ENCODE measurements around the gene RFK. TPM values are rescaled to one million over a fixed set of nuclear protein-coding genes. Genes with fewer than 3 reads are reported as not detected.
"Not testable (repeated sequence)": the region's sequence is repeated elsewhere in the genome, so short reads cannot be mapped to it uniquely, and the experiment has no call there.

RFK gene
- total RNA-seq (2014; rRNA removed; shearing (Covaris generic); ENCODE audit: low replicate concordance) = 45.1 and 46.6 TPM in 2 replicates

DNA sequence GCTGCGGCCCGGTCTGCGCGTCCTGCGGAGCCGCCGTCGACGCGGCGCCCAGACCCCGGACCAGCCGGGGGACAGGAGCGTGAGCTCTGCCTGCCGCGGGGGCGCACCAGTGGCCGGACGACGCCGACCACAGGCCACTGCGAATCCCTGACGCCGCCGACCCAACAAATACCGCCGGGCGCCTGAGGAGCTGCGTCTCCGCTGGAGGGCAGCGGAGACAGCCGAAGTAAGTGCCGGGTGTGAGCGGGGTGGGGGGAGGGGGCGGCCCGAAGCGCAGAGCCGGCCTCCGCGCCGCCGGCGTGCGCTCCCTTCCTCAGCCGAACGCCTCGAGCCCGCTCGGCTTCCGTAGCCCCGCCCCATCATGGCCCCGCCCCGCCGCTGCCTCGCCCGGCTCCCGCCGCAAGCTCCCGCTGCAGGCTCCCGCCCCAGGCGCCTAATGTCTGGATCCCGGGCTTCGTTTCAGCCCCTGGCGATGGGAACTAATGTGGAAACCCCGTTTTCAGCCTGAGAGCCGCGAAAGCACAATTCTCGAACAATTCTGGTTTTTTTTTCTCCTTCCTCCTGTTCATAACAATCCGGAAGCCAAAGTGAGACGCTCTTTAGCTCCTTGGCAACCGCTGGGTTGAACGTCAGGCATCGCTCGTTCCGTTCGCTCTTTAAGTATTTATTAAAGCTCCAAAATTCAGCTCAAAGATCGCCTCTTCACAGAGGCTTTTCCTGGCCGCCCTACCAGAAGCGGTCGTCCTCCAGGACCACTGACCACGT, at the start of gene RFK:
RFK (minus strand) TSS at position 232 of the 765 bp plus-strand sequence. CDS start 255 bp downstream, outside the sequence.
- peak within 1 kb of the TSS; percentile 82 for H3K4me3 ChIP-seq
- H3K36me3 ChIP-seq = peaks cover 13% of the 10 kb centered on the region
- peak; percentile 91 for DNase-seq
- 0 out of 2 replicates have a peak, but pooled peaks cover 2% of the 10 kb centered on the region for H3K9me3 ChIP-seq
- H3K27me3 ChIP-seq = no peaks in the 10 kb centered on the region

DNA sequence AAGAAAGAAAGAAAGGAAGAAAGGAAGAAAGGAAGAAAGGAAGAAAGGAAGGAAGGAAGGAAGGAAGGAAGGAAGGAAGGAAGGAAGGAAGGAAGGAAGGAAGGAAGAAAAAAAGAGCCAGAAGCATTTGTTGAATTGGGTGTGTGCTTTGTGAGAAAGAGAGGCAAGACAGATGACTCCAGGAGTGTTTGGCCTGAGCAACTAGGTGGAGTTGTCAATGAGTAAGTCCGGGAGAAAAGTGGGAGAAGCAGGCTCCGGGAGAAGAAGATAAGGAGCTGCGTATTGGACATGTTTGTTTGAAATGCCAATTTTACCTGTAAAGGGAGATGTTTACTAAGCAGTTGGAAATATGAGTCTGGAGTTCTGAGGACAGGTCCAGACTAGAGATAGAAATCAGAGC, 49.7 kb upstream of the RFK start:
- DNase-seq = no peak

DNA sequence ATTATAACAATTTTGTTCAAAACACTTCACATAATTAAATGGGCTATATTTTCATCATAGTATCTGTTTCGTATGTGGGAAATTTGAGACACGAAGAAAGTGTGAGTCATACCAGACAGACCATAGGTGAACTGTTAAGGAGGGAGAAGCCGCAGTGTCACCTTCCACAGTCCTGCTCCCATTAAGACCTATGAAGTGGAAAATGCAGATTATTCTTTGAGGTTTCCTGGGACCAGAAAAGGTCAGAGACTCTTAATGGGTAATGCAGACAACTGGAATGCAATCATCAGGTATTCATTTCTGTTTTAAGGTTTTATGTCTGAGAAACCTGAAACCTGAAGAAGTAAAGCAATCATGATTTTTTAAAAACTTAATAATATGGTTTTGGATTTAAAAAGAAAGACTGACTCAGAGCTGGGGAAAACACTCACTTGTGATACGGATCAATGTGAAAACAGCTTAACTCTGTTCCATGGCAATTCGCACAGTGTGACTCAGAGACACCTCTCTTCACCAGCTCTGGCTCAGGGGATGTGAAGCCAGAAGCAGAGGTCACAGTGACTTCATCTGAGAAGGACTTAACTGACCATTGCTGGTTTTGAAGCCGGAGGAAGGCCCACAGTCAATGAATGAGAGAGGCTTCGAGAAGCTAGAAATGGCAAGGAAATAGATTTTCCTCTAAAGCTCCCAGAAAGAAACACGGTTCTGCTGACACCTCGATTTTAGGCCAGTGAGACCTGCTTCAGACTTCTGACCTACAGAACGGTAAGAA, 47.5 kb upstream of the RFK start:
- peak; percentile 51 for DNase-seq
- H3K36me3 ChIP-seq = no peaks in the 10 kb centered on the region
- H3K27me3 ChIP-seq = no peaks in the 10 kb centered on the region
- H3K9me3 ChIP-seq = no peaks in the 10 kb centered on the region
- no peak overlapping the region for H3K4me3 ChIP-seq

More for the DNA sequence above, 49.7 kb upstream of the RFK start:
- H3K27me3 ChIP-seq = no peaks in the 10 kb centered on the region
- no peak overlapping the region for H3K4me3 ChIP-seq
- no peaks in the 10 kb centered on the region for H3K36me3 ChIP-seq
- H3K9me3 ChIP-seq = no peaks in the 10 kb centered on the region

DNA sequence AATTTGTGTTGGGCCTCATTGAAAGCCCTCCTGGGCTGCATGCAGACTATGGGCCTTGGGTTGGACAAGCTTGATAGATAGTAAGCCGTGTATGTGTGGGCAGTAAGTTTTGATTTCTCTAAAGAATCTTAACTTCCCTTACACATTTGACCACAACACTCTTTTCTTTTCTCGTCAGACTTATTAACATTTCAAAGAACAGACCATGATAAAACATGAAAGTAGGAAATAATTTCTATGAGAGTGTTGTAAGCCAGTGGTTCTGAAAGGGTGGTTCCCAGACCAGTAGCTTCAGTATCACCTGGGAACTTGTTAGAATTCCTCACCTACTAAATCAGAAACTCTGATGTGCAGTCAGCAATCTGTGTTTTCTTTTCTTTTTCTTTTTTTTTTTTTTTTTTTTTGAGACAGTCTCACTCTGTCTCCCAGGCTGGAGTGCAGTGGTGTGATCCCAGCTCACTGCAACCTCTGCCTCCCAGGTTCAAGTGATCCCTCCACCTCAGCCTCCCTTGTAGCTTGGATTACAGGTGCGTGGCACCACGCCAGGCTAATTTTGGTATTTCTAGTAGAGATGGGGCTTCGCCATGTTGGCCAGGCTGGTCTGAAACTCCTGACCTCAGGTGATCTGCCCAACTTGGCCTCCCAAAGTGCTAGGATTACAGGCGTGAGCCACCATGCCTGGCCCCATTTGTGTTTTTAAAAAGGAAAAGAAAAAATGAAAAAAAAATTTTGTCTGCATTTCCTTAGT, 44.8 kb upstream of the RFK start:
- no peaks in the 10 kb centered on the region for H3K9me3 ChIP-seq
- no peaks in the 10 kb centered on the region for H3K27me3 ChIP-seq
- no peak overlapping the region for H3K4me3 ChIP-seq
- no peak for DNase-seq
- H3K36me3 ChIP-seq = no peaks in the 10 kb centered on the region

DNA sequence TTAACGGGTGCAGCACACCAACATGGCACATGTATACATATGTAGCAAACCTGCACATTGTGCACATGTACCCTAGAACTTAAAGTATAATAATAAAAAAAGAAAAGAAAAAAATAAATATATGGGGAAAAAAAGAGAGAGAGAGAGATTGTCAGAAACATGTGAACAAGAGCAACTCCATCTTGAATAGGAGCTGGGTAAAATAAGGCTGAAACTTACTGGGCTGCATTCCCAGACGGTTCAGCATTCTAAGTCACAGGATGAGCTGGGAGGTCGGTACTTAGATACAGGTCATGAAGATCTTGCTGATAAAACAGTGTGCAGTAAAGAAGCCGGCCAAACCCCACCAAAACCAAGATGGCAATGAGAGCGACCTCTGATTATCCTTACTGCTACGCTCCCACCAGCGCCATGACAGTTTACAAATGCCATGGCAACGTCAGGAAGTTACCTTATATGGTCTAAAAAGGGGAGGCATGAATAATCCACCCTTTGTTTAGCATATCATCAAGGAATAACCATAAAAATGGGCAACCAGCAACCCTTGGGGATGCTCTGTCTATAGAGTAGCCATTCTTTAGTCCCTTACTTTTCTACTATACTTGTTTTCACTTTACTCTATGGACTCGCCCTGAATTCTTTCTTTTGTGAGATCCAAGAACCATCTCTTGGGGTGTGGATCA, 42.9 kb upstream of the RFK start:
- H3K9me3 ChIP-seq, H3K36me3 ChIP-seq, DNase-seq, H3K27me3 ChIP-seq, H3K4me3 ChIP-seq: not testable (repeated sequence)

DNA sequence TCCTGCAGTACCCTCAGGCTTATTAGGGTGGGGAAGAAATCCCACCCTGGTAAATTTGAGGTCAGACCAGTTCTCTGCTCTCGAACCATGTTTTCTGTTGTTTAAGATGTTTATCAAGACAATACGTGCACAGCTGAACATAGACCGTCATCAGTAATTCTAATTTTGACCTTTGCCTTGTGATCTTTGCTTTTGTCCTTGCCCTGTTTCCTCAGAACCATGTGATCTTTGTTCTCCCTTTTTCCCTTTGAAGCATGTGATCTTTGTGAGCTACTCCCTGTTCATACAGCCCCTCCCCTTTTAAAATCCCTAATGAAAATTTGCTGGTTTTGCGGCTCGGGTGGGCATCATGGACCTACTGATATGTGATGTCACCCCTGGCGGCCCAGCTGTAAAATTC, 40.7 kb upstream of the RFK start:
- not testable (repeated sequence) for H3K36me3 ChIP-seq, H3K27me3 ChIP-seq, H3K4me3 ChIP-seq, H3K9me3 ChIP-seq, DNase-seq

DNA sequence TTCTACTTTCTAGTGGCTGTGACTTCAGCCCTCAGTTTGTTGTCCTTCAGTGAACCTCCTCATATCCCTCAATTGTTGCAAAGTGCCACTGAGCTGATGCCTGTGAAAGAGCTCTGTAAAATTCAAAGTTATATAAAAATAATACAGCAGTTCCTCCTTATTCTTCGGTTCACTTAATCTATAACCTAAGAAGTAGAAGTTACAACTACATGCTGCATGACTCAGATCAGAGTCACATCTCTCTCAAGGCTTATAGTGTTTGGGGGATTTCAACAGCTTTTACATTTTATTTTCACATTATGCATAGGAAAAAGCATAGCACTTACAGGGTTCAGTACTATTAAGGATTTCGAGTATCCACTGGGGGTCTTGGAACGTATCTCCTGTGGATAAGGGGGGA, 39.6 kb upstream of the RFK start:
- no peaks in the 10 kb centered on the region for H3K36me3 ChIP-seq
- DNase-seq = no peak
- no peaks in the 10 kb centered on the region for H3K9me3 ChIP-seq
- no peaks in the 10 kb centered on the region for H3K27me3 ChIP-seq
- no peak overlapping the region for H3K4me3 ChIP-seq

DNA sequence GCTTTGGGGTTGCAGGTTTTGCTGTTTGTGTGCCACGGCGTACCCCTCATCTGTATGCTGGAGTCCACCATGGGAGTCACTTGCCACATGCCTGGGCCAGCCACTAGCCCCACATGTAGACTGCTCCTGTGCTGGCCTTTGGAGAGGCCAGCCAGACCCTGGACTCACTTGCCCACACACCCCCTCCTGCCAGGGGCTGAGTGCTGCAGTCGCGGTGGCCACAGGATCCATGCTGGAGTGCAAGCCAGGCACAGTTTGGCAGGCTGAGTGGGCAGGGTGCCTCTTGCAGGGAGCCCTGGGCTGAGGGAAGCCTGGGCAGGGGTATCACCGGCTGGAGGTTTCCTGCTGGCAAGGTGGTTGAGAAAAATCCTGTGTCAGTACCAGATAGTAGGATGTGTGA, 39.2 kb upstream of the RFK start:
- Histone ChIP-seq H3K27me3 (no peaks in the 10 kb centered on the region), H3K9me3 (no peaks in the 10 kb centered on the region), H3K4me3 (no peak overlapping the region), H3K36me3 (no peaks in the 10 kb centered on the region)
- DNase-seq = peak; percentile 51

DNA sequence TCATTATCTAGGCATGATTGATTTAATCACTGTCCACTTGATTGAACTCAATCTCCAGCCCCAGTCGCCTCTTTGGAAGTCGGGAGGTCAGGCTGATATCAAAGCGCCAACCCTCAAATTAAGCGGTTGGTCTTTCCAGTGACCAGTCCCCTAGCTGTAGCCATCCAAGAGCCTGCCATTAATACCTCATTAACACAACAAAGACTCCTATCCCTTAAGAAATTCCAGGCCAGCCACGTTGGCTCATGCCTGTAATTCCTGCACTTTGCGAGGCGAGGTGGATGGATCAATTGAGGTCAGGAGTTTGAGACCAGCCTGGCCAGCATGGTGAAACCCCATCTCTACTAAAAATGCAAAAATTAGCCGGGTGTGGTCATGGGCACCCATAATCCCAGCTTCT, 37.4 kb upstream of the RFK start:
- no peak for DNase-seq
- Histone ChIP-seq H3K4me3 (no peak overlapping the region), H3K9me3 (no peaks in the 10 kb centered on the region), H3K36me3 (no peaks in the 10 kb centered on the region), H3K27me3 (no peaks in the 10 kb centered on the region)

DNA sequence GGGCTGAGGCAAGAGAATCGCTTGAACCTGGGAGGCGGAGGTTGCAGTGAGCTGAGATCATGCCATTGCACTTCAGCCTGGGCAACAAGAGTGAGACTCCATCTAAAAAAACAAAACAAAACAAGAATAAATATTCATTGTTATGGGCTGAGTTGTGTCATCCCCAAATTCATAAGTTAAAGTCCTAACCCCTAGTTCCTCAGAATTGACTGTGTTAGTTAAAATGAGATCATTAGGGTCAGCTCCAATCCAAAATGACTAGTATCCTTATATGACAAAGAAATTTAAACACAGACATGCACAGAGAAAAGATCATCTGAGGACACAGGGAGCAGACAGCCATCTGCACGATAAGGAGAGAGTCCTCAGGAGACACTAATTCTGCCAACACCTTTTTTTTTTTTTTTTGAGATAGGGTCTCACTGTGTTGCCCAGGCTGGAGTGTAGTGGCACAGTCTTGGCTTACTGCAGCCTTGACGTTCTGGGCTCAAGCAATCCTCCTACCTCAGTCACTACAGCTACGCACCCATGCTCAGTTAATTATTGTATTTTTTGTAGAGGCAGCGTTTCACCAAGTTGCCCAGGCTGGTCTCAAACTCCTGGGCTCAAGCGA, 32.7 kb upstream of the RFK start:
- no peaks in the 10 kb centered on the region for H3K36me3 ChIP-seq
- H3K4me3 ChIP-seq = no peak overlapping the region
- H3K9me3 ChIP-seq = no peaks in the 10 kb centered on the region
- DNase-seq = no peak
- no peaks in the 10 kb centered on the region for H3K27me3 ChIP-seq

DNA sequence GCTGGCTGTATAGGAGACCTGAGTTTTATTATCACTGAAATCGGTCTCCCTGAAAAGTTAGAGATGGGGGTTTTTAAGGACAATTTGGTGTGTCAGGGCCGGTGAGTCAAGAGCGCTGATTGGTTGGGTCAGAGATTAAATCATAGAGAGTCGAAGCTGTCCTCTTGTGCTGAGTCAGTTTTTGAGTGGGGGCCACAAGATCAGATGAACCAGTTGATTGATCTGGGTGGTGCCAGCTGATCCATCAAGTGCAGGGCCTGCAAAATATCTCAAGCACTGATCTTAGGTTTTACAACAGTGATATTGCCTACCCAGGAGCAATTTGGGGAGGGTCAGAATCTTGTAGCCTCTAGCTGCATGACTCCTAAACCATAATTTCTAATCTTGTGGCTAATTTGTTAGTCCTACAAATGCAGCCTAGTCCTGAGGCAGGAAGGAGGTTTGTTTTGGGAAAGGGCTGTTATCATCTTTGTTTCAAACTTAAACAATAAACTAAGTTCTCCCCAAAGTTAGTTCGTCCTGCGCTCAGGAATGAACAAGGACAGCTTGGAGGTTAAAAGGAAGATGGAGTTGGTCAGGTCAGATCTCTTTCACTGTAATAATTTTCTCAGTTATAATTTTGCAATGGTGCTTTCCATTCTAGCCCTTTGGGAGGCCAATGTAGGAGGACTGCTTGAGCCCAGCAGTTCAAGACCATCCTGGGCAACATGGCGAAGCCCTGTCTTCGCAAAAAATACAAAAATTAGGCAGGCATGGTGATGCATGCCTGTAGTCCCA, 31.6 kb upstream of the RFK start:
- Histone ChIP-seq H3K9me3 (no peaks in the 10 kb centered on the region), H3K4me3 (no peak overlapping the region), H3K27me3 (no peaks in the 10 kb centered on the region), H3K36me3 (no peaks in the 10 kb centered on the region)
- DNase-seq = no peak

DNA sequence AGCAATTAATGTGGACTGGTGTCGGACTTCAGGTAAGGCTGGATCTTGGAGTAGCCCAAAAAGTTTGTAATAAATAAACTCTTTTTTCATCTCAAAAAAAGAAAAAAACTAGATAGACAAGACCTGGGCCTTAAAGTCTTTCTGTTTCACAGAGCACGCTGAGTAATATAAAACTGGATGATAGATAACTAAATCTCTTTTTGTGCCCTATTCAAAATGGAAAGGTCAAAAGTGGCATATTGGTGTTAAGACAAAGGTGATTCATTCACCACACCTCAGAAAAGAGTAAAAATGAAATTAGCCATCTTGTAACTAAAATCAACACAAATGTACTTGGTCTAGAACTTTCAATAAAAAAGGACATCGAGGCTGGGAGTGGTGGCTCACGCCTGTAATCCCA, 30.3 kb upstream of the RFK start:
- Histone ChIP-seq H3K9me3 (no peaks in the 10 kb centered on the region), H3K36me3 (no peaks in the 10 kb centered on the region), H3K4me3 (no peak overlapping the region), H3K27me3 (no peaks in the 10 kb centered on the region)
- no peak for DNase-seq

DNA sequence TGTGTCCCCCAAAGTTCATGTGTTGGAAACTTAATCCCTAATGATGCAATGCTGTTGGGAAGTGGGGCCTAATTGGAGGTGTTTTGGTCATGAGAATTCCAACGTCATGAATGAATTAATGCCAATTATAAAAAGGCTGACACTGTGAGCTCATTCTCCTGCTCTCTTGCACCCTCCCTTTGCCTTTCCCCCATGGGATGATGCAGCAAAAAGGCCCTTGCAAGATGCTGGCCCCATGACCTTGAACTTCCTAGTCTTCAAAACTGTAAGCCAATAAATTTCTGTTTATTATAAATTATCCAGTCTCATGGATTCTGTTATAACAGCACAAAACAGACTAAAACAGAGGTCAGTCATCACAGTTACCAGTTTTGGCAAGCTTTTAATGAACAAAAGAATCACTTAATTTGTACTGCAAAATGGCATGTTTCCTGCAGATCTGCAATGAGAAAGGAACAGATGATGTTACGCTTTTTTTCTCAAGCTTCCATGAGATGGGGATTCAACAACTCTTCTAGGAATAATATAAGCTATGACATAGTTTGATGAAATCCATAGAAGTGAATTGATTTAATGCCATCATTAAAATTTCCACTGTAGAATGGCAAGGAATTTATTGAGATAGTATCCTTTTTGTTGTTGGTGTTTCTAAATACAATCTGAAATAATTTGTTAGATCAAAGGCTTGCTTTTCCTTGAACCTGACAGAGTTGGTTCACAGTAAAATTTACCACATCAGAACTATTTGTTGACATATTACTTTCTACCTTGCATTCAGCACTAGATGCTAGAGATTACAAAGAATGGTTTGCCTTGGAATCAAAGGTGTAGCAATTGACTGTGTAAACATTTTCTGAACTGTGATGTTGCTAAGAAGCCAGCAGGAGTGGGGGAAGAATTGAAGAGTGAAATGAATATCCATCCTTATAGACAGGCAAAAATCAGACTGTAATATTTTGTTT, 29.3 kb upstream of the RFK start:
- Histone ChIP-seq H3K36me3 (no peaks in the 10 kb centered on the region), H3K27me3 (no peaks in the 10 kb centered on the region), H3K4me3 (no peak overlapping the region), H3K9me3 (no peaks in the 10 kb centered on the region)
- no peak for DNase-seq

DNA sequence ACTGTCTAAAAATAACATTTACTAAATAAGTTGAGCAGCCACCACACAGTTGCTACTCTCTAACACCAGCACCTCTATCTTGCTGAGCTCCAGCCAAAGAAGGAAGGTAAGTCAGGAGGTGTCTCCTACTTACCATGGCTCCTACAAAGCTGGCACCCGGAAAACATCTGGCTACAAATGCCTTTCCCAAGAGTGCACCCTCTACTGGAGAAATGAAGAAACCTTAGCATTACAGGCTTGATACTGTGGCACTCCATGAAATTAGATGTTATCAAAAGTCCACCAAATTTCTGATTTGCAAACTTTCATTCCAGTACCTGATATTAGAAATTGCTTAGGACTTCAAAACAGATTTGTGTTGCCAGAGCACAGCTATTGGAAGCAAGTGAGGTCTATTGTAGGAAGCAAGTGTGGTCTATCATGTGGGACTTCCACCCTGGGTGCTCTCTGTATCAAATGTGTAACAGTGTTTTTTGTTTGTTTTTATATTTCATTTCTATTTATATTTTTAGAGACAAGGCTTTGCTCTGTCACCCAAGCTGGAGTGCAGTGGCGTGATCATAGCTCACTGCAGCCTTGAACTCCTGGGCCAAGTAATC, 25.7 kb upstream of the RFK start:
- H3K9me3 ChIP-seq = no peaks in the 10 kb centered on the region

More for the DNA sequence above, 25.7 kb upstream of the RFK start:
- no peaks in the 10 kb centered on the region for H3K36me3 ChIP-seq
- H3K4me3 ChIP-seq = no peak overlapping the region
- DNase-seq = no peak
- H3K27me3 ChIP-seq = no peaks in the 10 kb centered on the region

Measured in MG63 (cell line).